Stomach smooth muscle (tissue), 2 donors: Measurements from ENCODE around the gene LHX3.

ENCODE experiments used
- H3K27ac ChIP-seq: one replicate; pipeline ENCODE4 v1.7.0; 2013; ENCODE audit warnings: mild to moderate bottlenecking, low read length, inconsistent platforms
- H3K27me3 ChIP-seq, 2 donors: one replicate each; pipeline ENCODE4 v1.7.0; 2013; ENCODE audit warnings: low read length in 2 of 2; ENCODE audit not compliant: insufficient read depth in 2 of 2, control insufficient read depth in 1 of 2
- H3K36me3 ChIP-seq, 2 donors: one replicate each; pipeline ENCODE4 v1.7.0; 2013; ENCODE audit warnings: low read length in 2 of 2; ENCODE audit not compliant: control insufficient read depth in 2 of 2, insufficient read depth in 2 of 2
- H3K4me1 ChIP-seq: one replicate; pipeline ENCODE4 v1.7.0; 2013; ENCODE audit warnings: low read length; ENCODE audit not compliant: control insufficient read depth, insufficient read depth
- H3K4me3 ChIP-seq, 2 donors: one replicate each; pipeline ENCODE4 v1.7.0; 2013; ENCODE audit warnings: low read length in 2 of 2
- H3K9ac ChIP-seq, 2 donors: one replicate each; pipeline ENCODE4 v1.7.0; 2013; ENCODE audit warnings: low read length in 2 of 2, mild to moderate bottlenecking in 1 of 2
- H3K9me3 ChIP-seq, 2 donors: one replicate each; pipeline ENCODE4 v1.7.0; 2013; ENCODE audit warnings: low read length in 2 of 2; ENCODE audit not compliant: control insufficient read depth in 2 of 2
- donor health status: healthy.
- donor health status: Pancreatic carcinoma.

Gene LHX3

DNA sequence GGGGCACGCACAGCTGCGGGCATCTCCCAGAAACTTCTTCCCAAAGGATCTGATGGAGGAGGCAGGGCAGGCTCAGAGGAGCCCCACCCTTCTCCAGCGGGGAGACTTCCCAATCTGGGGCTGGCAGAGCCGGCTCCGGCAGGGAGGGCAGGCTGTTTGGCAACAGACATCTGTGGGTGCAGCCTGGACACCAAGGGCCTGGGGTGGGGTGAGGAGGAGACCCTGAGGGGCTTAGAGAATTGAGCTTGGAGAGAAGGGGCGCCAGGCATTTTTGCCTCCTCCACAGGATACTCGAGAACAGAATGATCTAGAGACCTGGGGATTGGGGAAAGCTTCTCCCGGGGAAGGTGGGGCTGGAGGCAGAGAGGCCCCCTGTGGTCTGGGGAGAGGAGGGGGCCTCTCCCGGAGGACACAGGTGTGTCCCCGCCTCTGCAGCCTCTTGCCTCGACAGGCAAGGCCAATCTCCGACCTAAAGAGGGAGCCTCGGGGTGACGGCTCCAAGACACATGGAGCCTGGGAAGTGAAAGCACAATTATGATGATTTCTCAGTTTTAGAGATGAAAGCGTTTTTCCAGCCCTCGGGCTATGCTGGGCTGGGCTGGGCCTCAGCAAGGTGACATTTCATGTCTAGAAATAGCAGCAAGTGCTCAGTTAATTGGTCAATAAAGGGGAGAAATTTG lies 8.4 kb downstream of the LHX3 start:
- Histone ChIP-seq H3K27me3 (peaks cover 50 to 77% of the 10 kb centered on the region in 2 donors), H3K9ac (no peak overlapping the region), H3K27ac (no peak overlapping the region), H3K4me3 (no peak overlapping the region), H3K36me3 (no peaks in the 10 kb centered on the region), H3K4me1 (peaks cover 4% of the 10 kb centered on the region), H3K9me3 (no peaks in the 10 kb centered on the region)

DNA sequence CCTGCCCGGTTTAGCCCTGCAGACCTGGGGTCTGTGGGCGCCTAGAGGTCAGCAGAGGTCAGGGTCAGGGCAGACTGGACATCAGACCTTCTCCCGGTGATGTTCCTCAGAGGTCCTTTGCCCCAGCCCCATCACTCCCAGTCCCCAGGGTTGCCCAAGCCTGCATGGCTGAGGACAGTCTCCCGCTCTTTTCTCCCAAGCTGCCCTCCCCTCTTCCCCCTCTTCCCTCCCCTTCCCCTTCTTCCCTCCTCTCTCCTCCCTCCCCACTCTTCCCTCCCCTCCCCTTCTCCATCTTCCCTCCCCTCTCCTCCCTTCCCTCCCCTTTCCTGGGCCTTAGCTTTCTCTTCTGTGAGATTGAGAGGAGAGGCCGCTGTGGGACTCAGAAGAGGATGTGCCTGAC lies 10.4 kb downstream of the LHX3 start:
- H3K9ac ChIP-seq = no peak overlapping the region
- H3K27ac ChIP-seq = no peak overlapping the region
- H3K27me3 ChIP-seq = peaks cover 46 to 70% of the 10 kb centered on the region in 2 donors

DNA sequence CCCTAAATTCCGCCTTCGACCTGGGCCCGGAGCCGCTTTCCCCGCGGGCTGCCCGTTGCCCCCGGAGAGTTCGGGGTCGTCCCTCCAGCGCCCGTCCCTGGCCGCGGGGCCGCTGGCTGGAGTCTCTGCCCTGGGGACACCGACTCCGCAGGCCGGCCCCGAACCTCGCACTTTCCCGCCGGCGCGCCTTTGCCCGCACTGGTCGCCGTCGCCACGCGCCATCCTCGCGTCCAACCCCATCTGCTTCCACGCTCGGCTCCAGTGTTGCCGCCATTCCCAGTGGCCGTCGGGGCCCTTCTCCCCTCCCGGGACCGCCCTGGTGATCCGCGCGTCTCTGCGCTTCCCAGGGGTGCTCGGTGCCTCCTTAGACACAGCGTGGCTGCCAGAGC lies 11.0 kb downstream of the LHX3 start:
- peaks cover 48 to 65% of the 10 kb centered on the region in 2 donors for H3K27me3 ChIP-seq
- H3K9ac ChIP-seq = no peak overlapping the region
- H3K36me3 ChIP-seq = no peaks in the 10 kb centered on the region
- H3K4me1 ChIP-seq = peaks cover 4% of the 10 kb centered on the region
- H3K27ac ChIP-seq = no peak overlapping the region
- no peak overlapping the region for H3K4me3 ChIP-seq
- no peaks in the 10 kb centered on the region for H3K9me3 ChIP-seq

More for the DNA sequence above, 10.4 kb downstream of the LHX3 start:
- peaks cover 4% of the 10 kb centered on the region for H3K4me1 ChIP-seq
- no peaks in the 10 kb centered on the region for H3K36me3 ChIP-seq
- no peak overlapping the region for H3K4me3 ChIP-seq
- no peaks in the 10 kb centered on the region for H3K9me3 ChIP-seq

DNA sequence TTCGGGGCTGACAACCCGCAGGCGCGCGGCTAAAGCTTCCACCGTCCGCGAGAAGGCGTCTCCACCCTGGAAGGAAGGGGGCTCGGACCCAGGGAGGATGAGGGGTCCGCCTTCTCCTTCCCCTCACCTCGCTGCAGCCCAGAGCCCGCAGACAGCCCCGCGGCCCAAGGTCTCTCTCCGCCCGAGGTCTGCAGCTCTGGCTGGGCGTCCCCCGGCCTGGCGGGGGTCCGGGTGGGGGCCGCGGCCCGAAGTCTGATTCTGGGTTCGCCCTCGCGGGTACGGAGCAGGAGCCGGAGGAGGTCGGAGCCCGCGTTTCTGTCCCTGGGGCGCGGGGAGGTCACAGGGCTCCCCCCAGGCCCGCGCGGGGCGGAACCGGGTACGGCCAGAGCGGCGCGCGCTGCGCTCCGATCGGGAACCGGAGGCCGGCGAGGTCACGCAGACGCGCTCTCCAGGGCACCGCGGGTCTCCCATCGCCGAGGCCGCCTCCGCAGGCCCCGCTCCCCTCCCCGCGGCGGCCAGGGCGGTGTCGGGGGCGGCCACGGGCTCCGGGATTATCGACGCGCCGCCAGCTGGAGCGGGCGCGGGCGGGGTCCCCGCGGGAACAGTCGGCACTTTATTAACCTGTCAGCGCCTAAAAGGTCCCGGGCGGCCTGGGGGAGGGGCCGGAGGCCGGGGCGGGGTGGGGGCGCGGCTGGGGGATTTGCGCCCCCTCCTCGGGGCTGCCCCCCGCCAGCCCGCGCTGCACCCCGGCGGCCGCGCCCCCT lies 11.6 kb downstream of the LHX3 start:
- H3K4me1 ChIP-seq = peaks cover 2% of the 10 kb centered on the region
- H3K36me3 ChIP-seq = no peaks in the 10 kb centered on the region
- no peaks in the 10 kb centered on the region for H3K9me3 ChIP-seq
- H3K4me3 ChIP-seq = no peak overlapping the region
- peaks cover 46 to 61% of the 10 kb centered on the region in 2 donors for H3K27me3 ChIP-seq
- no peak overlapping the region for H3K27ac ChIP-seq
- no peak overlapping the region for H3K9ac ChIP-seq

DNA sequence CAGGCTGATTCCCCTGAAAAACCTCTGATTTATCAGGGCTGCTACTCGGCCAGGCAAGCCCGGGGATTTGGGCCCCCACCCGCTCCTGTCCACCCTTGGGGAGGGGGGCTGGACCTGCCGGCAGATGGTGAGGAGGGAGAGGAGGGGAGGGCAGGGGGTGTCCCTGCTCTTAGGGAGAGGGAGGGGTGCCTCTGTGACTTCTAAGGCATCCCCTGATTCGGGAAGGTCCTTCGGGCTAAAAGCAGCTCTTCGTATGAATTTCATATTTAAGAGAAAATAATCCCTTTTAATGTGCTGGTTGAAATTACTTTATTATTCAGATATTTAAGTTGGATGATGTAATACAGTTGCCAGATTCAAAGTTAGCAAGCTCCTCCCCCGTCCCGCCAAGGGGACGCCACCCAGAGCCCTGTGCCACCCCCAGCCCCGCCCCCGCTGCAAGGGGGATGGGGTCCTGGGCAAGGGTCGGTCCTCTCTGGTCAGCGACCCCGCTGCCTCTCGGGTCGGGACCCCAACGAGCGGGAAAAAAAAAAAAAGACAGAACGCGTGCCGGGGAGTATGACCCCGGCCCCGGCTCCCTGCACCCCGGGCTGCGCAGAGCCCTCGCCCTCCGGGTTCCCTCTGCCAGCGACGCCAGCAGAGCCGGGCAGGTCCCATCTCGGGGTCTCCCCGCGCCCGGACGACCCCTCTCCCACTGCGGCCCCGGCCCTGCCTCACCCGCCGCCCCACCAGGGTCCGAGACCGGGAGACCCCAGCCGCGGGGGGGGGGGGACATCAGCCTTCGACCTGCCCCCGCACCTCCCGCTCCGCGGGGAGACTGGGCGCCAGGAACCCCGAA lies 12.4 kb downstream of the LHX3 start:
- Histone ChIP-seq H3K27me3 (peaks cover 44 to 54% of the 10 kb centered on the region in 2 donors), H3K4me1 (no peaks in the 10 kb centered on the region), H3K9me3 (no peaks in the 10 kb centered on the region), H3K4me3 (no peak overlapping the region), H3K36me3 (no peaks in the 10 kb centered on the region), H3K27ac (no peak overlapping the region), H3K9ac (no peak overlapping the region)

DNA sequence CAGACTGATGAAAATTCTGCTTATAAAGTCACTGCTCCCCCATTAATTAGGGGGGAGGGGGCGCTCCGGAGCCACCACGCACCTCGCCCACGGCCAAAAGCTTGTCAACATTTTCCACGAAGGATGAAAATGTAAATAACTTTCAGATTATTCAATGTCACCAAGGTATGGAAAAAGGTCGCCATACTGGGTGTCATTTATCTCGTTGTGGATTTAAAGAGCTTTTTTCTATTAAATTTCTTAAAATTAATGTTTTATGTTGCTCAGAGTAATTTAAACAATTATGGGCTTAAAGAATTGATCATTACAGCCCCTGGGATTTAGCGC lies 13.0 kb downstream of the LHX3 start:
- no peaks in the 10 kb centered on the region for H3K4me1 ChIP-seq
- H3K36me3 ChIP-seq = no peaks in the 10 kb centered on the region
- no peak overlapping the region for H3K27ac ChIP-seq
- H3K4me3 ChIP-seq = no peak overlapping the region
- no peak overlapping the region for H3K9ac ChIP-seq
- H3K27me3 ChIP-seq = peaks cover 46 to 48% of the 10 kb centered on the region in 2 donors
- no peaks in the 10 kb centered on the region for H3K9me3 ChIP-seq

DNA sequence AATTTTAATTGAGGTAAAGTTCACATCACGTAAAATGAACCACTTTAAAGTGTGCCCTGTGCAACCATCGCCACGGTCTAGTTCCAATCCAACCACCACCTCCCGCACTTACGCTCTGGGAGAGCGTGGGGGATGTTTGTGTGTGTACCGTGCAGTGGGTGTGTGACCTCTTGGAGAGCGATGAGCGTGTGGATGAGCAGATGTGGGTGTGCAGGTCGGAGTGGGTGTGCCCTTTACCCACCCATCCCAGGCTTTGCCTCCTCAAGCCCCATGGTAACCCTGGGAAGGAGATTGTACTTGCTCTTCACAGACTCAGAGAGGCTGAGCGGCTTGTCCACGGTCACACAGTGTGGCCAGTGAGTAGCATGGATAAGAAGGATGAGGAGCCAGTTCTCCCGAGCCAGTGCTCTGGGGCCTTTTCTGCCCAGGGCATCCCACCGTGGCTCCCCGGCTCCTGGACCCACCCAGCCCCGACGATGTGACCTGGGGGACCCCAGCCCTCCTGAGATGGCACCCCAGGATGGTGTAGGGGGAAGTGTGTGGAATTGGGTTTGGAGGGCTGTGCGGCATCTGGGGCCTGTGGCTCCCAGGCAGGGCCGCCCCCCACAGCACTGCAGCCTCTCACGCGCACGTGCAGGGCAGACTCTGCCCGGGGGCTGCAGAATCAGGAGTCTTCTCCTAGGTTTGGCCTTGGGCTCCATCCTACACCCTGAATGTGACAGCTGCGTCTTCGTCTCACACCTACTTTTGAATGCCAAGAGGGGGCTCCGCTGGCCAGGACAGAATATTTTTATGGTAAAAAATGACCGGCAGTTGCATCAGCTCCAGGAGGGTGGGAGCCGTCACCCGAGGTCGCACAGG lies 13.6 kb downstream of the LHX3 start:
- H3K27ac ChIP-seq = no peak overlapping the region
- H3K4me1 ChIP-seq = no peaks in the 10 kb centered on the region
- peaks cover 42 to 43% of the 10 kb centered on the region in 2 donors for H3K27me3 ChIP-seq

DNA sequence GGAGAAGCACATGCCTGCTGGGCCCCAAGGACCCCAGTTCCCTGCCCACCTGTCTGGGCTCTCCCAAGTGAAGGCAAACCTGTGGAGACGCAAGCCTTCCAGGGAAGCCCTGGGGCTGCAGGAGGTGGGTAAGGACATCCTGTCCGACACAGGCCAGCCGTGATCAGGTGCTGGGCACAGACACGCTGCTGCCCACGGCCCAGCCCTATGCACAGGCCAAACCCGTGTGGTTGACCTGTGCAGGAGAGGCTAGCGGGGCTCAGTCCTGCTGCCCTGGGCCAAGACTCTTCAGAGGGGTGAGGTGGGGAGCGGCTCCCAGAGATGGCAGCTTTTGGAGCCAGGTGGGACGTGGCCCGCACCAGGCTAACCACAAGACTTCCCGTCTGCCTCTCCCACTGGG lies 14.3 kb downstream of the LHX3 start:
- H3K36me3 ChIP-seq = no peaks in the 10 kb centered on the region
- no peaks in the 10 kb centered on the region for H3K4me1 ChIP-seq
- H3K27ac ChIP-seq = no peak overlapping the region
- peaks cover 35 to 40% of the 10 kb centered on the region in 2 donors for H3K27me3 ChIP-seq
- H3K9ac ChIP-seq = no peak overlapping the region
- H3K4me3 ChIP-seq = no peak overlapping the region
- H3K9me3 ChIP-seq = no peaks in the 10 kb centered on the region

More for the DNA sequence above, 13.6 kb downstream of the LHX3 start:
- H3K9me3 ChIP-seq = no peaks in the 10 kb centered on the region
- H3K36me3 ChIP-seq = no peaks in the 10 kb centered on the region
- no peak overlapping the region for H3K9ac ChIP-seq
- no peak overlapping the region for H3K4me3 ChIP-seq

DNA sequence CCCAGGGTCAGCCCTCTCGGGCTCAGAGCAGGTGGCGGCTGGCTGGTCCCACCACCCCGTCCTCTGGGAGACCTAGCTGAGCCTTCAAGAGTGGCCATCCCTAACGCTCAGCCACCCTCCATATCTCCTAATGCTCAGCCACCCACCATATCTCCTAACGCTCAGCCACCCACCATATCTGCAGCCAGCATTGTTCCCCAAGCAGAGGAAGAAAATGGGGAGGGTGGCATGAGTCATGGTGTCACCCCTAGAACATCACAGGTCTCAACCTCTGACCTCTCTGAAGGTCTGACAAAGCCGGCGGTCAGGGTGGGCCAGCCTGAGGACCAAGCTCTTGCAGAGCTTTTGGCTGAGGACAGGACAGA lies 14.7 kb downstream of the LHX3 start:
- Histone ChIP-seq H3K27me3 (peaks cover 35 to 44% of the 10 kb centered on the region in 2 donors), H3K4me1 (no peaks in the 10 kb centered on the region), H3K9ac (no peak overlapping the region)

More for the DNA sequence above, 14.7 kb downstream of the LHX3 start:
- no peaks in the 10 kb centered on the region for H3K36me3 ChIP-seq
- no peak overlapping the region for H3K27ac ChIP-seq
- H3K9me3 ChIP-seq = no peaks in the 10 kb centered on the region
- no peak overlapping the region for H3K4me3 ChIP-seq
